ENCODE measurements around the gene TMEM176A. TPM values are rescaled to one million over a fixed set of nuclear protein-coding genes. Genes with fewer than 3 reads are reported as not detected.

The TMEM176A gene
- polyA plus RNA-seq, 1 donor from 2014 or later = not detected

DNA sequence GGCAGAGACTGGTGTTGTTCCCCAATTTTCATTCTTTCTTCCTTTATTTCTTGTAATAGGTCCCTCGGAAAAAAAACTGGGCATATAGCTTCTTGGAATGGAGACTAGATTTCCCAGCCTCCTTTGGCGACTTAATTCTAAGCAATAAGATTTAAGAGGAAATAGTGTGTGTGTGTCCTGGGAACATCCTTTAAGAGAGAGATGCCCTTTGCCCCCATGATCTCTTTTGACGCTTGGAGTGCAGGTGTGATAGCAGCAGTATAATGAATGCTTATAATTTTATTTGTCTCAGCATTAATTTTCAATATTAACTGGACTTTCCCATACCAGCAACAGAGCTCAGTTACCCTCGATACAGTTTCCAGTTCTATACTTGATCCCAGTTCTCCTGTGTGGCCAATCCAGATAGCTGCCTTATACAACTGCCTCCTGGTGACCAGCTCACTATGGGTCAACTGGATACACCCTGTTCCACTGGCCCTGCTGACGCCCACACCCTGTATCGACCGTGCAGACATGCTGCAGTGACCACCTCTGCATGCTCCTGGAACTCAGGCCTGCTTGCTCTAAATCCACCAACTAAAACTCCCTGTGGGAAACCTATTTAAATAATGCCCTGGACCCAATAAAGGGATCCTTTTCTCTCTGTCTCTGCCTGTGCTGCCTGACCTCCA is 13.9 kb downstream of the TMEM176A start:
- Histone ChIP-seq H3K79me2 (replicated peaks; ENCODE audit: insufficient read depth, low read length) (no peaks in the 10 kb centered on the region), H3K36me3 (ENCODE audit: insufficient read depth, low read length) (no peaks in the 10 kb centered on the region), H3F3A (ENCODE audit: insufficient read depth, low read length, poor library complexity, severe bottlenecking) (no peaks in the 10 kb centered on the region), H3K9me2 (ENCODE audit: insufficient read depth, low read length) (no peaks in the 10 kb centered on the region), H3K27me3 (ENCODE audit: insufficient read depth, low read depth, low read length) (no peaks in the 10 kb centered on the region), H3K9me3 (ENCODE audit: low read length) (no peaks in the 10 kb centered on the region), H3K4me2 (ENCODE audit: low read length) (no peak overlapping the region), H3K27ac (ENCODE audit: low read length) (no peak overlapping the region), H3K9ac (ENCODE audit: low read length) (no peak overlapping the region), H4K20me1 (ENCODE audit: insufficient read depth) (no peaks in the 10 kb centered on the region), H2AFZ (ENCODE audit: low read depth, low read length) (no peak overlapping the region), H3K4me3 (ENCODE audit: low read length) (no peak overlapping the region)
- no peak for TF ChIP-seq MXI1 (conservative IDR thresholded peaks at IDR 0.05; ENCODE audit: poor library complexity, severe bottlenecking)
- no peak for TF ChIP-seq EP300 (conservative IDR thresholded peaks at IDR 0.05; ENCODE audit: poor library complexity, severe bottlenecking)
- TF ChIP-seq, protein P1, sequence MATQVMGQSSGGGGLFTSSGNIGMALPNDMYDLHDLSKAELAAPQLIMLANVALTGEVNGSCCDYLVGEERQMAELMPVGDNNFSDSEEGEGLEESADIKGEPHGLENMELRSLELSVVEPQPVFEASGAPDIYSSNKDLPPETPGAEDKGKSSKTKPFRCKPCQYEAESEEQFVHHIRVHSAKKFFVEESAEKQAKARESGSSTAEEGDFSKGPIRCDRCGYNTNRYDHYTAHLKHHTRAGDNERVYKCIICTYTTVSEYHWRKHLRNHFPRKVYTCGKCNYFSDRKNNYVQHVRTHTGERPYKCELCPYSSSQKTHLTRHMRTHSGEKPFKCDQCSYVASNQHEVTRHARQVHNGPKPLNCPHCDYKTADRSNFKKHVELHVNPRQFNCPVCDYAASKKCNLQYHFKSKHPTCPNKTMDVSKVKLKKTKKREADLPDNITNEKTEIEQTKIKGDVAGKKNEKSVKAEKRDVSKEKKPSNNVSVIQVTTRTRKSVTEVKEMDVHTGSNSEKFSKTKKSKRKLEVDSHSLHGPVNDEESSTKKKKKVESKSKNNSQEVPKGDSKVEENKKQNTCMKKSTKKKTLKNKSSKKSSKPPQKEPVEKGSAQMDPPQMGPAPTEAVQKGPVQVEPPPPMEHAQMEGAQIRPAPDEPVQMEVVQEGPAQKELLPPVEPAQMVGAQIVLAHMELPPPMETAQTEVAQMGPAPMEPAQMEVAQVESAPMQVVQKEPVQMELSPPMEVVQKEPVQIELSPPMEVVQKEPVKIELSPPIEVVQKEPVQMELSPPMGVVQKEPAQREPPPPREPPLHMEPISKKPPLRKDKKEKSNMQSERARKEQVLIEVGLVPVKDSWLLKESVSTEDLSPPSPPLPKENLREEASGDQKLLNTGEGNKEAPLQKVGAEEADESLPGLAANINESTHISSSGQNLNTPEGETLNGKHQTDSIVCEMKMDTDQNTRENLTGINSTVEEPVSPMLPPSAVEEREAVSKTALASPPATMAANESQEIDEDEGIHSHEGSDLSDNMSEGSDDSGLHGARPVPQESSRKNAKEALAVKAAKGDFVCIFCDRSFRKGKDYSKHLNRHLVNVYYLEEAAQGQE (IDR thresholded peaks at IDR 0.05; ENCODE audit: borderline replicate concordance) = no peak
- TF ChIP-seq SMC3 (conservative IDR thresholded peaks at IDR 0.05; ENCODE audit: poor library complexity) = no peak
- TF ChIP-seq EZH2 (IDR thresholded peaks at IDR 0.05; ENCODE audit: borderline replicate concordance, insufficient read depth, low read length, poor library complexity, severe bottlenecking) = no peak
- no peak for TF ChIP-seq TAF1 (IDR thresholded peaks at IDR 0.05; ENCODE audit: low read depth)

DNA sequence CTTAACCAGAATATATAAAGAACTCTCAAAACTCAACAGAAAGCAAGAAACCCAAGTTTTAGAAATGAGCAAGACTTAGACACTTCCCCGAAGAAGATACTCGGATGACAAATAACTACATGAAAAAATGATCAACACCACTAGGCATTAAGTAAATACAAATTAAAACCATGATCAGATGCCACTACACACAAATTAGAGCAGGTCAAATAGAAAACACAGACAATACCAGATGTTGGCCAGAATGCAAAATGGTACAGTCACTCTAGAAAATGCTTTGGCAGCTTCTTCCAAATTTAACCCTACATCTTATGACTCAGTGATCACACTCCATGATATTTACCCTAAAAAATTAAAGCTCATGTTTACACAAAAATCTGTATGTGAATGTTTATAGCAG is 18.4 kb downstream of the TMEM176A start:
- Histone ChIP-seq H3K9me3 (ENCODE audit: low read length) (no peaks in the 10 kb centered on the region), H3K27ac (ENCODE audit: low read length) (no peak overlapping the region), H3K4me3 (ENCODE audit: low read length) (no peak overlapping the region), H4K20me1 (ENCODE audit: insufficient read depth) (no peaks in the 10 kb centered on the region), H3K9me2 (ENCODE audit: insufficient read depth, low read length) (no peaks in the 10 kb centered on the region), H3K9ac (ENCODE audit: low read length) (no peak overlapping the region), H3K79me2 (replicated peaks; ENCODE audit: insufficient read depth, low read length) (no peaks in the 10 kb centered on the region), H3K4me2 (ENCODE audit: low read length) (no peak overlapping the region), H3K36me3 (ENCODE audit: insufficient read depth, low read length) (no peaks in the 10 kb centered on the region), H3F3A (ENCODE audit: insufficient read depth, low read length, poor library complexity, severe bottlenecking) (no peaks in the 10 kb centered on the region), H2AFZ (ENCODE audit: low read depth, low read length) (no peak overlapping the region), H3K27me3 (ENCODE audit: insufficient read depth, low read depth, low read length) (no peaks in the 10 kb centered on the region)
- TF ChIP-seq EP300 (conservative IDR thresholded peaks at IDR 0.05; ENCODE audit: poor library complexity, severe bottlenecking) (no peak), SMC3 (conservative IDR thresholded peaks at IDR 0.05; ENCODE audit: poor library complexity) (no peak), POLR2AphosphoS5 (IDR thresholded peaks at IDR 0.05) (no peak), TAF1 (IDR thresholded peaks at IDR 0.05; ENCODE audit: low read depth) (no peak), RAD21 (conservative IDR thresholded peaks at IDR 0.05) (no peak), EZH2 (IDR thresholded peaks at IDR 0.05; ENCODE audit: borderline replicate concordance, insufficient read depth, low read length, poor library complexity, severe bottlenecking) (no peak), MXI1 (conservative IDR thresholded peaks at IDR 0.05; ENCODE audit: poor library complexity, severe bottlenecking) (no peak)
- TF ChIP-seq, protein P1 (IDR thresholded peaks at IDR 0.05; ENCODE audit: borderline replicate concordance) = no peak
- TF ChIP-seq, protein P2, sequence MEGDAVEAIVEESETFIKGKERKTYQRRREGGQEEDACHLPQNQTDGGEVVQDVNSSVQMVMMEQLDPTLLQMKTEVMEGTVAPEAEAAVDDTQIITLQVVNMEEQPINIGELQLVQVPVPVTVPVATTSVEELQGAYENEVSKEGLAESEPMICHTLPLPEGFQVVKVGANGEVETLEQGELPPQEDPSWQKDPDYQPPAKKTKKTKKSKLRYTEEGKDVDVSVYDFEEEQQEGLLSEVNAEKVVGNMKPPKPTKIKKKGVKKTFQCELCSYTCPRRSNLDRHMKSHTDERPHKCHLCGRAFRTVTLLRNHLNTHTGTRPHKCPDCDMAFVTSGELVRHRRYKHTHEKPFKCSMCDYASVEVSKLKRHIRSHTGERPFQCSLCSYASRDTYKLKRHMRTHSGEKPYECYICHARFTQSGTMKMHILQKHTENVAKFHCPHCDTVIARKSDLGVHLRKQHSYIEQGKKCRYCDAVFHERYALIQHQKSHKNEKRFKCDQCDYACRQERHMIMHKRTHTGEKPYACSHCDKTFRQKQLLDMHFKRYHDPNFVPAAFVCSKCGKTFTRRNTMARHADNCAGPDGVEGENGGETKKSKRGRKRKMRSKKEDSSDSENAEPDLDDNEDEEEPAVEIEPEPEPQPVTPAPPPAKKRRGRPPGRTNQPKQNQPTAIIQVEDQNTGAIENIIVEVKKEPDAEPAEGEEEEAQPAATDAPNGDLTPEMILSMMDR (IDR thresholded peaks at IDR 0.05; ENCODE audit: poor library complexity, severe bottlenecking) = no peak
